Kidney glomerular epithelial cell (primary cell): ENCODE data around the gene ABLIM2.

Experiments used
- DNase-seq: peaks from one replicate; lab custom pipeline; 2025; lab: John Stamatoyannopoulos, UW

ABLIM2 gene

DNA sequence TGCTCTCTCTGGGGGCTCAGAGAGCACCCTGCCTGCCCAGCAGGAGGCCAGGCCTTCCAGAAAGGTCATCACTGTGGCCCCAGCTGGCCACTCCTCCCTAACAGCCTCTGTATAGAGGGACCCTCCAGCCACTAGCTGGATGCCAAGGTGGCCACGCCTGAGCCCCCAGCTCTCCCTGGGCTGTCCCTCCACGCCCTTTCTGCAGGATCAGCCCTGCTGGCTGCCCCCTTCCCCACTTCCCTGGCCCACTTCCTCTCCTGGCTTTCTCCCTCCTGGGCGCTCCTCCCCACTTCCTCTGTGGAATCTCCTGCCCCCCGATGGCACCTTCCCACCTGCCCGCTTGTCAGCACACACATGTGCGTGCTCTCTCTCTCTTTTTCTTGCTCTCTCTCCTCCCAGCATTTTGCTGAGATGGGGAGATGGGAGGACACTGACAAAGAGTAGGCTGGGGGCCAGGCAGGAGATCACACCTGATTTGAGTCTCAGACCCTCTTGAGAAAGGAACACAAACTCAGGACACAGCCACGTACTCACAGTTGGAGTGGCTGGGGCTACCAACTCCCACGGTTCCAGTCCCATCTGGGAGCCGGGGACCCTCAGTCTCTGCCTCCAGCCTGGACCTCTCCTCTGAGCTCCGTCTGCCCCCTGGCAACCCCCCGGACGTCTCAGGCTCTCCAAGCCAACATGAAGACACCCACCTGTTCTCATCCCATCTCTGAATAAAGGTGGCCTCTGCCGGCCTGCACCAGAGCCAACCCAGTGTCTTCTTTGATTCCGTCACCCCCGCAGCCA, 156.9 kb downstream of the ABLIM2 start:
- DNase-seq: no peak

DNA sequence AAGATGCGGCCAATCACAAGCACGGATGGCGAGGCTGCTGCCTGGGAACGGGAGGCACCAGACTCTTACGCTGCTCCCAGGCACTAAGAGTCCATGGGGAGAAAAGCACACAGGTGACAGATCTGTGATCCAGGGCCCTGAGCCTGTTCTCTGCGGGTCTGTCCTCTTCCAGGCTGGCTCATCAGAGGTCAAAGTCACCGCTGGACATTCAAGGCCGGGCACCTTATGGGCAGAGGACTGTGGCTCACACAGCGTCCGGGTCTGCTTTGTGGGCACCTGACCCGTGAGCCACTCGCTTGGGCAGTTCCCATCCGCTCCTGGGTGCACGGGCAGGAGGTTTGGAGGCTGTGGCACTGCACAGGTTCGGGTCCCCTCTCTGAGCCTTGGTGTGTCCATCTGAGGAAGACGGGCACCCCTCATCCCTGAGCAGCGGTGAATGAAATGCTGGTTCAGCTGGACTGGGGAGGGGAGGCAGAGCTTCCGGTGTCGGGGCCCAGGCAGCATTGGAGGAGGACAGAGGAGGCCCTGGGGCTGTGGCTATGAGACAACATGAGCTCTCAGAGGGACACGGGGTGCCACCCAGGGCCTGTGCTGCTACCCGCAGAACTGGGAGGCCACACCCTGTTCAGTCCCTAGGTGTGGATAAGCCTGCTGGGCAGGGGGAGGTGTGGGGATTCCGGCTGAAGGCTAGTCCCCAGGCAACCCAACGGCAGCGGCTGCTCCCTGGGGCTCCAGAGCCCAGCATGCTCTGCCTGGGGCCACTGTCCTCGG, 157.7 kb downstream of the ABLIM2 start:
- DNase-seq: no peak

- DNase-seq: no peak
Observed at GRCh38 chr4:8000247-8000646, 158.4 kb downstream of the ABLIM2 start.

DNA sequence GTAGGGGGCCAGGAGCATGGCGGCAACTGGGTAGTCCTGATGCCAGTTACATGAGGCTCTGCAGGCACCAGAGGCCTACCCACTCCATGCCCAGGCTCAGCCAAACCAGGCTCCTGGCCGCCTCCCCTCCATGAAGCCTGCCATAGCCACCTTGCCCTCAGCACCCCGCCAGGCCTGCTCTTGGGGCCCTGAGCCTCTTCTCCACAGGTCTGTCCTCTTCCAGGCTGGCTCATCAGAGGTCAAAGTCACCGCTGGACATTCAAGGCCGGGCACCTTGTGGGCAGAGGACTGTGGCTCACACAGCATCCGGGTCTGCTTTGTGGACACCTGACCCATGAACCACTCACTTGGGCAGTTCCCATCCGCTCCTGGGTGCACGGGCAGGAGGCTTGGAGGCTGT, 158.9 kb downstream of the ABLIM2 start:
- no peak for DNase-seq

- no peak for DNase-seq
Observed at GRCh38 chr4:7999279-7999678, 159.3 kb downstream of the ABLIM2 start.

GRCh38 chr4:7998447-7998846, 160.2 kb downstream of the ABLIM2 start:
- DNase-seq: no peak

DNA sequence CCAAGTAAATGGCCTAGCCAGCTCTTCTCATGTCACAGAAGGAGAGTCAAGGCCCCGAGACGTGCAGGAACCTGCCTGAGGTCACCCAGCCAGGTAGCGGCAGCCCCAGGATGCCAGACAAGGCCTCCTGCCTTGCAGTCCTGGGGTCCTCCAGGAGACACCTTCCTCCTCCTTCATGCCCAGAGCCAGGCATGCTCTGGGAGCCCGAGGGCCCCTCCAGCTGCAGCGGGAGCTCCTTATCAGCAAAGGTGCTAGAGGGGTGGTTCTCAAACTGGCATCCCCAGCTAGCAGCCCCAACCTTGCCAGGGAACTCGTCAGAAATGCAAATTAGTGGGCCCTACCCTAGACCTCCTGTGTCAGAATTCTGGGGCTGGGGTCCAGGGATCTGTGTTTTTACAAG, 162.7 kb downstream of the ABLIM2 start:
- no peak for DNase-seq

GRCh38 chr4:7995135-7995534, 163.5 kb downstream of the ABLIM2 start:
- no peak for DNase-seq

DNA sequence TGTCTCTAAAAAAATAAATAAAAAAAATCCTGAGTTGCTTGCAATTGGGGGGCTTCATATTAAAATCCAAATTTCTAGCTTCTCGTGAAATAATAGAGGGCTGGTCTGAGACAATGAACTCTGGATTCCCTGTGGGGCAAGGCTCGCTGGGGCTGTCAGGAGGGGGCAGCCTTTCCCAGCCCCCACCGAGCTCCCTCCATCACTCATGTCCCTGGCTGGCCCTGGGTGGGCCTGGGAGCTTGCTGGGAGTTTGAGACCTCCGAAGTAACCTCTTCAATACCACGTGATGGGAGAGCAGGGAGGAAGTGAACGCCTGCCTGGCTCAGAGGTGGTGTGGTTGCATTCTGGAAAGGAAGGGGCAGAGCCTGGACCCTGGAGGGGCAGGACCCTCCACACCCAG, 164.9 kb downstream of the ABLIM2 start:
- no peak for DNase-seq

GRCh38 chr4:7992846-7993245, 165.8 kb downstream of the ABLIM2 start:
- no peak for DNase-seq

GRCh38 chr4:7990807-7991459, 167.7 kb downstream of the ABLIM2 start:
- no peak for DNase-seq

- no peak for DNase-seq
Observed at GRCh38 chr4:7989654-7990053, 169.0 kb downstream of the ABLIM2 start.

DNA sequence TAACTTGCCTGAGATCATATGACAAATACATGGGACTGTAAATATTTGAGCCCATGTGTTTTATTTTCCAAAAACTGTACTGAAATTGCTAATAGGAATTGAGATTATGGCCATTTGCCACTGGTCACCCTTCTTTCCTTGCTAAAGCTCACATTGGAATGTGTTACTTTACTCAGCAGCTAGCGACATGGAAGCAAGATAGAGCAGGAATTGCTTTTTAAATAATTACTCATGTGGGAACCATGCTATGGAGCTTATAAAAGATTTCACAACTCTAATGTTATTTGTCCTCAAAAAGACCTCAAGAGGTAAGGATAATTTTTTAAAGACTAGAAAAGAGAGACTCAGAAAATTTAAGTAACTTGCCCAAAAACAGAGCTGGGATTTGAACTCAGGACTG, 170.2 kb downstream of the ABLIM2 start:
- no peak for DNase-seq

GRCh38 chr4:7987148-7987989, 171.2 kb downstream of the ABLIM2 start:
- DNase-seq: peak; percentile 36

GRCh38 chr4:7985891-7986441, 172.6 kb downstream of the ABLIM2 start:
- DNase-seq: peak; percentile 12

- no peak for DNase-seq
Observed at GRCh38 chr4:7985072-7985471, 173.5 kb downstream of the ABLIM2 start.

GRCh38 chr4:7984286-7984925, 174.2 kb downstream of the ABLIM2 start:
- DNase-seq: no peak

- DNase-seq: no peak
Observed at GRCh38 chr4:7983296-7983695, 175.3 kb downstream of the ABLIM2 start.

GRCh38 chr4:7981738-7982394, 176.7 kb downstream of the ABLIM2 start:
- no peak for DNase-seq

GRCh38 chr4:7980036-7980435, 178.6 kb downstream of the ABLIM2 start:
- DNase-seq: peak; percentile 28

DNA sequence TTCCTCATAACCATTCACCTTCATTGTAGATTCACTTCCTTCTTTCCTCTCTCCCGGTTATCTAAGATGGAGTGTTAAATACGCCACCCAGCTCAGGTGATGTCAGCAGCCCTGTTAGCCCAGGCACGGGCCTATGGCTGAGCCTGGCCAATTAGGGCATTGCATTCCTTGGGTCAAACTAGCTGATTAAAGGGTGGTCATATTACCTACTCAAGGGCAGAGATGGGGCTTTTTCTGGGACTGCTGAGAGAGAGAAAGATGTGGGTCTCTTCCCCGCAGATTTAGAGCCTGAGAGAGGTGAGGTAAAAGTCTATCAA, 179.0 kb downstream of the ABLIM2 start:
- no peak for DNase-seq
